HG03432 (cell line): ENCODE measurements around the gene KAT6B.
"Not testable (repeated sequence)": the region's sequence is repeated elsewhere in the genome, so short reads cannot be mapped to it uniquely, and the experiment has no call there.

ENCODE experiments used
- ATAC-seq: cut with Tn5 transposase; IDR thresholded peaks from one replicate; pipeline ENCODE4 v1.9.1; 2021; ENCODE audit warnings: mild to moderate bottlenecking, moderate library complexity; ENCODE audit not compliant: unreplicated experiment

KAT6B gene

DNA sequence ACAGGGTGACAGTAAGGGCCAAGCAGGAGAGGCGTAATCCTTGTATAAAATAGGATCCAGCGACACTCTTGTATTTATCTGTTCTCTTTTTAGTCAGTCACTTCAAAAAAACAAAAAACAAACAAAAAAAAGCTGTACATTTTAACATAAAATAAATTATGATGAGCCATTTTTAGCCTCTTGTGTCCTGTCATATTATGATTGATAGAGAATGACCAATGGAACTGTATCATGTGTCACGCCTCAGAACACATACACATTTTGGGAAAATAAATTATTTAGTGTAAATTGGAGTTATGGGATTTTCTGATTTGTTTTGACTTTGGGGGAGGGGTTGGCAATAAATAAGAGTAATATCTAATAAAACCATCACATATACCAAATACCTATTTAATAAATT, 205.7 kb downstream of the KAT6B start:
- no peak for ATAC-seq

DNA sequence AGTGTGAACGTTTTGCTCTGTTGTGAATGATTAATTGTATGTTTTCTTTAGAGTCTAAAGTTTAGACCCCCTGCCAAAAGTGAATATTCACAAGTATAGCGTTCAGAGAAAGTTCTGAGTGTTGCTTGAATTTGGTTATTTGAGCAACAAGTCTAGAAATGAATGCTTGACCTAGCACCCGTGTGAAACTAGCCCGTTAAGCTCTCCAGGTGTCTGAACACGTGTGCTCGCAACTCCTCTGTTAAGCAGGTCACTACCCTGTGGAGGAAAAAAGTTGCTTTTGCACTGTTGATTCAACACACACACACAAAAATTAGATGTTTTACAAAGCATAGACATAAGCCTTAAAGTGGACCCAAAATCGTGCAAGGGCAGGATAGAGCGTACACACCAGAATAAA, 206.4 kb downstream of the KAT6B start:
- ATAC-seq: no peak

DNA sequence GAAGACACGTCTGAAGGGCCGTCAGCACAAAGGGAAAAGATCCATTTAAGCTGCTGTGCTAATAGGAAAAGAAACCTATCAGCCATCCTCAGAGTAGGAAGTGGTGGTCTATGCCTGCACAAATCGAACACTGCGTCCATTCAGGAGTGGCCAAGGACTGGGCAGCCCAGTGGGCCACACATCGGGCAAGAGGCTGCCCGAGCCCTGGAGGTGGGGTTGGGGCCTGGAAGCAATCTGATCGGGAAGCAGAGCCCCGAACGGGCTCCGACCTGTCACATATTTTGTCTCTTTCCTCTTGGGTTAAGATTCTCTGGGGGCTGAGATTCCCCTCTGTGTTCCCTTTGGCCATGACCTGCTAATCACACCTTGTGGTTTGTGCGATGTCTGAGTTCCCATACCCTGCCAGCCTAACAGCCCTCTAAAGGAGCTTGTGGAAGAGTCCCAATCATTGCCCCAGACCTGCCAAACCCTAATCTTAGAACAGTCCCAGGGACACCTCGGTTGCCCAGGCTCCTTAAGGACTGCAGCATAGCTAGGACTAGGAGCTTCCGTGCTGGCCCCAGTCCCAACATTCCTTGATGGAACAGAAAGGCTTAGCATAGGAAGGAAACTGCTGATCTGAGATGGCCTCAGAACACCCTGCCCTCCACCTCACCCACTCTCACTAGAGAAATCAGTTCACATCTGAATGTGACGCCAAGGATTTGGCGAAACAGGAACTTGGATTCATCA, 207.2 kb downstream of the KAT6B start:
- ATAC-seq: no peak

DNA sequence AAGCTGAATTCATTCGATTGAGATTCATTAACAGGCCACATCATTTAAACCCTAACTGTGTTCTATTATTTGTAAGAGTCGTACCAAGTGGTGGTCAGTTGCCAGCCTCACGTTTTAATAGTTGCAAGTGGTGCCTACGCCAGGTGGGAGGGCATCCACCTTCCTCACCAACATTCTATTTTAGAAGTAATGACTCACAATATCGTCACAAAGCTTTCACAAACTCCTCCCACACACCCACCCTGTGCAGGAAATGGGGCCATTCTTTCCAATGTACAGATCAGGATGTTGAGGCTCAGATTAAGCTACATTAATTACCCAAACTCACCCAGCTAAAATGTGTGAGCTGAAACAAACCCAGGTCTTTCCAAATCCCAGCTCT, 207.7 kb downstream of the KAT6B start:
- no peak for ATAC-seq

DNA sequence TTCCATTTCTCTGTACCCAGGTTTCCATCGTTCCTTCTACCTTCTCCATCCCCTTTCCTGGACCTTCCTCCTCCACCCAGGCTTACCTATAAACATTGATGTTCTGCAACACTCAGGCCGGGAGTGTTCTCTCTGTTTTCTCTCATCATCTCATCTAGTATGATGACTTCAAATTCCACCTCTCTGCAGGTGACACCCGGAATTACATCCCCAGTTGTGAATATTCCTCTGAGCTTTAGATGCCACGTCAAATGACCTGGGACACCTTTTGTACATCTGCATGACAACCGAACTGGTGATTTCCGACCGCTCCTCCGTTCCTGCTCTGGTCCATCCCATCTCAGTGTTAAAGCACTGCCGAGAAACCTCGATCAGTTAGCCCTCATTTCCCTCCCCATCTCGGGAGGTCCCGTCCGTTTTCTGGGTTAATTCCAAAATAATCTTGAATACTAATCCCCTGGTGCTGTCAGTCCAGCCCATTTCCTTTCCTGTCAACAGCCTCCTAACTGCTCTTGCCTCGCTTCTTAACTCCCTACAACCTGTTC, 208.4 kb downstream of the KAT6B start:
- no peak for ATAC-seq

DNA sequence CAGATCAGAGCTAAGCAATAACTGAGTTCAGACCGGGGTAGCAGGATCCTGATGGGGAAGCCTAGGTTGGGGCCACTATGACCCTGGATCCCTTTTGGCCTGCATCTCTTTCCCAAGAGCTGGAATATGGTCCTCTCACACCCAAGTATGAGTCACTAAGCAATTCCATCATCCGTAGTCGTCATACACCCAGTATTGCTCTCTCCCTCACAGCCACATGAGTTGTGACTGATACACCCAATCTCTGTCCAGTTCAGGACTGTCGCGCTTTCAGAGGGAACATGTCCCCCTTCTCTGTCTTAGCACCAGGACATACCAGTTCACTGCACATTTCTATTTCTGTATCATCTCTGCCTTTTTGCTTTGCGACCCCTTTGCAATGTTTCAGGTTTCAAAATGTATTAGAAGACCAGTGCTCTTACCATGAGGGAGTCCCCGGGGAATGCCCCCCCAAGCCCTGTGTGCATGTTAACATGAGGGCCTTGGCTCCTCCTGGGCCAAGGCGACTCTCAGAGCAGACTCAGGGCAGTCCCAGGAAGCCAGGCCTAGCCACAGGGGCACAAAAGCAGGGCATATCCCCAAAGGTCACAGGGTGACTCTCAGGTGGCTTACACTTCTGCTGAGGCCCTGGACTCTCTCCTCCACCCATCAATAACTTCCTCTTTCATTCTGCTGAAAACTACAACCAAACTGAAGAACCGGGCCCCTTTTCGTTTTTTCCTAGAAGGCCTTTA, 209.7 kb downstream of the KAT6B start:
- no peak for ATAC-seq

DNA sequence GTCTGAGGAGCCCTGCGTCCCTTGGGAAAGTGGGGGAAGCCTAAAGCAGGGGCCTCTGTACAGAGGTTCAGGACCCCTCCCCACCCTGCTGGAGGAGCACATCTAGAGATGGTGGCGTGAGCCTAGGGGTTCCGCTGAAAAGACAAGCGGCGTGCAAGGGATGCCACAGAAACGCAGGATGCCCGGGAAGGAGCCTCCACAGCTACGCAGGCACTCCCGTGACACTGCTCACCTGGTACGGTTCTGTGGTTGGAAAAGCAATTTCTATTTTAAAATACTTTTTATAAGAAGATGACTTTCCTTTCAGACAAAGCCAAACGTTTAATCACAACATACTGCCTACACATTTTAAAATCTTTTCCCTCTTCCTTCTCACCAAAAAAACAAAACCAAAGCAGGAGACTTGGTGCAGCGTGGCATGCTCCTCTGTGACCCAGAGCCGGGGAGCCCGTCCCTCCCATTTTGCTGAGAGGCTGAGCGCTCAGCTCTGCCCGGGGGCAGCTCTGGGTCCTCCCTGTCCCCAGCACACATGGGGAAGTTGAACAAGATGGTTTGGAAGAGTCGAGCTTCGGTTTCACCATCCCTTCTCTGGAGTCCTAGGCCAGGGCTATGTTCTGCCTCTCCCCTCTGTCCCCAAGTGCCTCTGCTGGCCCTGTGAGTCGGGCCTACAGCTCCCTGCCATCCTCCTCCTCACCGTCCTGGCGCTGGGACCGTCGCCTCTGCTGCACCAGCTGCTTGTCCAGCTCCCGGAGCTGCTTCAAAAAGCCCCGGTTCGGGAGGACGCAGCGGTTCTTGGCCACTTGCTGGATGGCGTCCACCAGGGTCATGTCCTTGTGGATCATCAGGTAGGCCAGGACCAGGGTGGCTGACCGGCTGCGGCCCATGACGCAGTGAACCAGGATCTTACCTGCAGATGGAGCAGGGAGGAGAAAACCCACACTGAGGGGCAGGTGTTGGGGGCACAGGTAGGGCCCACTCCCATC, 211.1 kb downstream of the KAT6B start:
- ATAC-seq: no peak

DNA sequence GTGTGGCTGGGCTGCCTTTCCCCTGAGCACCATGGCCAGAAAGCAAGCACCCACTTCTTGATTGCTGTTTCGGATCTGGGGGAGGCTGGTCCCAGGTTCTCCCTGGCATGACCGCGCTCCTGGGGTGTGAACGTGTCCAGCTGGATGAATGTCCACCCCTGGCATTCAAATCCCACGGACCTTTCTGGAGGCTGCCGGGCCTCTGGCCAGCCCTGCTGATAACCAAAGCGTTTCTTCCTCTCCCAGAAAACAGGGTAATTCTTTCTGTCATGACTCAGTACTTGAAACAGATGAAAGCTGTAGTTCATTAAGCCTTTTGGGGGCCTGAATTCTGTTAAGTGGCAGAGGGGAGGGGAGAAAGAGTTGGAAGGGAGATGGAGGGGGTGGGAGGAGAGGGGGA, 211.9 kb downstream of the KAT6B start:
- no peak for ATAC-seq

DNA sequence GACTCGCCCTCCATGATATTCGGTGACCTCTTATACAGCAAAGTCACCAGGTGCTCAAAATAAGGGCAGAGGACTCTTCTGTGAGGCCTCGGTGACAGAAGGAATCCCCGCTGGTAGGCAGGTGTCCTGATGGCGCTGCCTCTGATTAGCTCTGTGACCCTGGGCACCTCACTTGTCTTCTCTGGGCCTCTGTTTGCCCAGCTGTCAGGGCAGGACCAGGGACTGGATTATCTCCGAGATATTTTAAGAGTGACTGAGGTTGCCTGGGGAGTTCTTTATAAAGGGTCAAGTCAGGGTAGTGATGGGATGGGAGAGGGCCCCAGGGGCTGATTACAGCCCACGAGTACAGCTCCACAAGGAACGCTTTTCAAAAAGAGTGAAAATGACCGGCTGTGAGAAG, 214.2 kb downstream of the KAT6B start:
- no peak for ATAC-seq

DNA sequence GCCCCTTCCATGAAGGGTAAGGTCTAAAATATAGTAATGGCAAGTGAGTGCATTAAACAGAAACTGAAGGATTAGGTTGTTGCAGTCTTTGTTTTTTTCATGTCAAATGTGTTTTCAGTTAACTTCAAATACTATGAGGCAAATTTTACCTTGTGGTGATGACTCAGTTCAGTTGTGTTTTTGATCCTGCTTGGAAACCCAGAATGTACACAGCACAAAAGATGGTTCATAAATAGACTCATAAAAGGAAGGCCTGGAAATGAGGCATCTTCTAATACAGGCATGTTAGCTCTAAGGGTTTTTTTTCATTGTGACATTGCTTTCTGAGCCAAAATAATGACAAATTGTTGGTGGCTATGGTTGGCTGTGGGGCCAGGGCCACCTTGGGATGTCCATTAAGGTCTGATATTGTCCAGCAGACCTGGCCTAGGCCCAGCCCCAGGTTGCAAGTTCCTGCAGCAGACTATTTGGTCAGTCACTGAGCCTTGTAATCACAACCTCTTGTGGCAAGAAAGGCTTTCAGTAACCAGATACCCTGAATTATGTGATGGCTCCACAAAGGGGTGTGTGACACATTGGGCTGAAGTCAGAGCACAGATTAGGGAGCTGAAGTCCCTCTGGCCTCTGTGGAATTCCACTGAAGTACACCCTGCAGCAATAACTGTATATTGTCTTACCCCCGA, 216.0 kb downstream of the KAT6B start:
- no peak for ATAC-seq

DNA sequence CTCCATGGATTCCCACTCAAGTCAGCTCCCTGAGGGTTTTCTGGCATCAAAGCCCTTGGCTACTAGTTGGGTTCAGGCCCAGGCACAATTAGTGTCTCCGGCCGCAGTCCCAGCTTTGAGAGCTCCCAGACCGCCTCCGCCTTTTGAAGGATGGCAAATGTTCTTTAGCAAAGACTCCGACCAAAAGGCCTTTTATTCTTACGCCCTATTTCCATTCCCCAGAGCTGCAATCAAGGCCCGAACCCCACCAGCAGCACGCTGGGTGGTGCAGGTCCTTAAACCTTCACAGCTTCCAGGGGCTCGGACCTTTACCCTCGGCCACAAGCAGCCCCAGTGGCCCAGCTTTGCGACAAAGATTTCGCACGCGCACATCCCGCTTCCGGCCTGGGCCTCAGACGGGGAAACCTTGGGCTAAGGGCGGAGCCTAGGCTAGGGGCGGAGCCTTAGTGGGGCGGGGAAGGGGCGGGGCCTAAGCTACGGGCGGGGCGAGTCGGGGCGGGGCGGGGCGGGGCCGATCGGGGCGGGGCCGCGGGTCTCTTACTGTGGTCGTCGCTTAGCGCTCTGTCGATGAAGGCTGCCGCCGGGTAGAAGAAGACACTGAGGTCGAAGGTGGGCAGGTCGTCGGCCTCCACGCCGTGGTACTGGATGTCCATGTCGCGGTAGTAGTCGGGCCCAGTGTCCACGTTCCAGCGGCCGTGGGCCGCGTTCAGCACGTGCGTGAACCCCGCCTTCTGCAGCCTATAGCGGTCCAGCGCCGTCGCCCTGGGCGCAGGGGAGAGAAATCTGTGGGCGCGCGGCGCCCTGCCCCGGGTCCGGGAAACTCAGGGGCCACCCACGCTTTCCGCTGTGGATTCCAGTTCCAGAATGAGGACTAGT, 217.1 kb downstream of the KAT6B start:
- ATAC-seq: no peak

DNA sequence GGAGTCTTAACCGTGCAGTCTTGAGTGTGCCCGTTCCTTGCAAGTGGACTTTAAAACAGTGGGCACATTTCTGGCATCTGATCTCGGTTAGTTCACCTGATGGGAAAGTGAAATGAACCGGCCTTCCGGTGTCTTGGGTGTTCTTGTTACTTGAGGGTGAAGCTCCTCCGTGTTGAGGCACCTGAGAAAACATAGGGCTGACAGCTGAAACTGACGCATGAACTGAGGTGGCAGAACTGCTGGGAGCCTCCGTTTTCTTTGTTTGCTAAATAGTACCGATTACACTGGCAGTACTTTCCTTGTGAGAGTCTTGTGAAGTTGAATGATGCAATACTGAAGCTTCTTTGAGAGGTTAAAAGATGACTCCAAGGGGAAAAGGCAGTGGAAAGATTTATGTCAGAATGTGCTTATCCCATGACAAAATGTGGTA, 222.3 kb downstream of the KAT6B start:
- ATAC-seq: no peak

DNA sequence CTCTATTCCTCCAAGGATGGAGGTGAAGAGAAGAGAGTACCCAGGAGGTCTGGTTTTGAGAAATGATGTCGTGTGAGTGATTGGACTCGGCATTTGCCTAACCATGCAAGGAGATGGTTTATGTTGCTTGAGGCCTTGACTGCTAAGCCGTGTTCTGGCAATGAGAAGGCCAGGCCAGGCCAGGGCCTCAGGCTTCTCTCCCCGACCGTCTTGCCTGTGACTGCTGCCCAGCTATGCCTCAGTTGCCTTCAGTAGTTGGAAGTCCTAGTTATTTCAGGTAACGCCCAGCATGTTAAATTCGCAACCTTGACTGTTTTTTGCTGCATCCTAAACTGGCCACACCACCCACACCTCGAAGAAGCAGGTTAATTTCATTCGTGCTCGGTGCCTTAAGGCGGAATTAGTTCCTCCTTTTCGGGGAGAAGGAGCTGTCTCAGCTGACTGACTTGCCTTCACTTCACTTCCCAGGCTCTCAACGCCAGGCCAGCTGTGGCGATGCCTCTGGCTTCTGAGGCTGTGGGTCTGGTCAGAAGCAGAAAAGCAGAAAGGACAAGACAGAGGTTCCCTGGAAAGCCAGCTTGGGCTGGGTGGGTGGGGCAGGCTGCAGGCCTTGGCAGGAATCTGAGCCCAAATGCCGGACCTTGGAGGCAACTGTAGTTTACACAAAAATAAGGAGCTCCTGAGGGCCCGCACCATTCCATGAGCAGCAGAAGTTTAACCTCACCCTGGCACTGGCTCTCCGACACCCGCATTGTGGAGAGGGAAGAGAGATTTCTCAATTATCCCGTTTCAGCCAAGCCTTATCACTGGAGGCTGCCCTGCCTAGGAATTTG, 223.1 kb downstream of the KAT6B start:
- no peak for ATAC-seq

DNA sequence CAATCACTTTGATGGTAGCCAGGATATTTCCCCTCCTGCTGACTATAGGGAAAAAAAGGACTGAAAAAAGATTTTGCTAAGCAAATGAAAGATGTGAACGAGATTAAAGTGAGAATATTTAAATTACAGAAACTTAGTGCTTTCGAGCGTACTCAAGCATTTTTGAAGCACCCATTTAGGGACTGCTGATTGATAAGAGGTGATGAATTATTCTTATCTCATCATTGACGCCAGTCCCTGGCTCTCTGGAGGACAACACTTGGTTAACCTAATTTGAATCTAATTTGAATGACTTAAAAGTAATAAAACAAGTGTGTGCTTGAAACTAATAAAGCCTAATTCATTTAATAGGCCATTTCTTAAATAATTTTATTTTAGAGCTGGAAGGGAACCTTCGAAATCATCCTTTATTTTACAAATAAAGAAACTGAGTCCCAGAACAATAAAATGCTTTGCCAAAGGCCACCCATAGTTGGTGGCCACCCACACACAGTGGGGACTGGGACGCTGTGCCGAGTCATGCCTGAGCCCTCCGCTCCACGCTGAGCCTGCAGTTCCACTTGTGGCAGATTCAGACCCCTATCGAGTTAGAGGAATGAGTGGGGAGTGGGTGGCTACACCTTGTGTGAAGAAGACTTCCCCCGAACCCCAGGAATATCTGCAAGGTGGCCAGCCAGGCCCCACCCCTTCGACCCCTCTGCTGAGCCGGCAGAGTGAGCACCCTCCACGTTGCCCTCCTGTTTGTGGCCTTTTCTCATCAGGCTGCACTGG, 223.9 kb downstream of the KAT6B start:
- no peak for ATAC-seq

DNA sequence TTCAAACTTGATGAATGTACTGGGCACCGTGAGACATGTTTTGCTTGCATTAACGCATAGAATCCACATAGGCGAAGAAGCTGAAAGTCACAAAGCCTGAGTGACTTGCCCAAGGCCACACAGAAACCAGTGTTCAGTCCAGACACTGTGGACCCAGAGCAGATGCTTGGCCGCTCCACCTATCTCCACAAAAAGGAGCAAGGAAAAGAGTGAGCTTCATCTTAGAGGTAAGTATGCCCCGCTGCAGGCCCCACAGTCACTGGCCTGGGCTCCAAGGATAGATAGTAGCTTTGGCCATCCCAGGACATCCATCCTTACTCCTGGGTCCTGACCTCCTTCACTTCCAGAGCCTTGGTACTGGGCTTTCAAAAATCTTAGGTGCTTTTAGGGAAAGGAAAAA, 224.9 kb downstream of the KAT6B start:
- ATAC-seq: no peak

DNA sequence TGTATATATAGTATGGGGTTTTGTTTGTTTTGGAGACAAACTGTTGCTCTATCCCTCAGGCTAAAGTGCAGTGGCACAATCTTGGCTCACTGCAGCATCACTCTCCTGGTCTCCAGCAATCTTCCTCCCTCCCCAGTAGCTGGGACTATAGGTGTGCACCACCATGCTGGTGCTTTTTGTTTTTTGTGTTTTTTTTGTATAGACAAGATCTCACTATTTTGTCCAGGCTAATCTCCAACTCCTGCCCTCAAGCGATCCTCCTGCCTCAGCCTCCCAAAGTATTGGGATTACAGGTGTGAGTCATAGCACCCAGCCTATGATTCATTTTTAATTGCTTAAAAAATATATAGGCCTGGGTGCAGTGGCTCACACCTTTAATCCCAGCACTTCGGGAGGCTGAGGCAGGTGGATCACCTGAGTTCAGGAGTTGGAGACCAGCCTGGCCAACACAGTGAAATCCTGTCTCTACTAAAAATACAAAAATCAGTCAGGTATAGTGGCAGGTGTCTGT, 229.6 kb downstream of the KAT6B start:
- not testable (repeated sequence) for ATAC-seq

DNA sequence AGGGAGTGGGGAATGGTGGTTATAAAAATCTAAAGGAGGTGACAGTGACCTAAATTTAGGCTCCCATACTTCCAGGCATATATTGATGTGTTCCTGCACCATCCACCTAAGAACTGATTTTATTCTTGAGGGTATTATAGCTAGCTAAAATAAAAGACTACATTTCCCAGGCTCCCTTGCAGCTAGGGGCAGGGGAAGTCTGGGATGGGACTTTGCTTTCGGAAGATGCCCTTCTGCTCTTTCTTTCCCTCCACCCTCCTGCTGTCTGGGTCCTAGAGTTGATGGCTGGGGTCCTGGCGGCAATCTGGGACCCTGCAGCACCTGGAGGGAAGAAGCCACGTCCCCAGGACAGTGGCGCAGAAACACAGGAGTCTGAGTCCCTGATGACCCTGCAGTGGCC, 231.3 kb downstream of the KAT6B start:
- no peak for ATAC-seq

DNA sequence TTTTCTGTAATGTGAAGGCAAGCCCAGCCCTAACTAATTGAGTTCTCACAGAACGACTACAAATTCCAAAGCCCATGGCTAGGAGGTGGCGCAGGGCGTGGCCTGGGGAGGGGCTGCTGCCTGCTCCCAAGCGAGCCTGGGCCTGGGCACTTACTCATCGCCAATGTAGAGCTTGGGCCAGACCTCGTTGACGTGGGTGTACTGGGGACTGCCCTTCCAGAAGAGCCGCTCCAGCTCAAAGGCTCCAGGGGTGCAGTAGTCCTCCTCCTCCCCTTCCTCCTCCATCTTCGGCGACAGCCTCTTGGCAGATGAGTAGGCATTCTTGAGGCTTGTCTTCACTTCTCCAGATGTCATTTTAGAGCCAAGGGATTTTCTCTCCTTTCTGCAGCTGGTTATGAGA, 231.8 kb downstream of the KAT6B start:
- ATAC-seq: no peak
